ENCODE measurements around the gene PRR22.

- TF ChIP-seq YY1 (IDR thresholded peaks at IDR 0.05; ENCODE audit: insufficient read depth, insufficient read length) (no peak), ZNF274 (IDR thresholded peaks at IDR 0.05; ENCODE audit: low read depth, low read length) (no peak), SUZ12 (IDR thresholded peaks at IDR 0.05; ENCODE audit: extremely low read depth, insufficient read depth, insufficient read length) (no peak)
These were observed 19.3 kb downstream of the PRR22 start for GRCh38 chr19:5765220-5765619.
